Nephron (organoid): Measurements from ENCODE around the gene KIRREL3.

Experiments used
- H3K27ac Mint-ChIP-seq, 3 experiments: 2 replicates each; pipeline ENCODE4 v1.8.0; 2020; ENCODE audit warnings: mixed read lengths in 3 of 3, mild to moderate bottlenecking in 2 of 3, moderate library complexity in 1 of 3
- H3K27me3 Mint-ChIP-seq: 2 replicates; pipeline ENCODE4 v1.8.0; 2021; ENCODE audit warnings: low read depth, mild to moderate bottlenecking, moderate library complexity, mixed read lengths
- H3K36me3 Mint-ChIP-seq: 2 replicates; pipeline ENCODE4 v1.8.0; 2020; ENCODE audit warnings: low read depth, mixed read lengths
- H3K4me1 Mint-ChIP-seq: 2 replicates; pipeline ENCODE4 v1.8.0; 2020; ENCODE audit warnings: mixed read lengths
- H3K4me3 Mint-ChIP-seq, 3 experiments: 2 replicates each; pipeline ENCODE4 v1.8.0; 2020; ENCODE audit warnings: mild to moderate bottlenecking in 3 of 3, mixed read lengths in 3 of 3, moderate library complexity in 2 of 3
- H3K9me3 Mint-ChIP-seq: 2 replicates; pipeline ENCODE4 v1.8.0; 2020; ENCODE audit warnings: mixed read lengths
- TF ChIP-seq, protein P1 (sequence below), 3 experiments: fragments of 200-600 bp; sonication (generic); IDR thresholded peaks; one replicate each; pipeline ENCODE4 v1.5.0; 2021; ENCODE audit warnings: antibody characterized with exemption in 3 of 3; ENCODE audit not compliant: unreplicated experiment in 3 of 3

Gene KIRREL3

DNA sequence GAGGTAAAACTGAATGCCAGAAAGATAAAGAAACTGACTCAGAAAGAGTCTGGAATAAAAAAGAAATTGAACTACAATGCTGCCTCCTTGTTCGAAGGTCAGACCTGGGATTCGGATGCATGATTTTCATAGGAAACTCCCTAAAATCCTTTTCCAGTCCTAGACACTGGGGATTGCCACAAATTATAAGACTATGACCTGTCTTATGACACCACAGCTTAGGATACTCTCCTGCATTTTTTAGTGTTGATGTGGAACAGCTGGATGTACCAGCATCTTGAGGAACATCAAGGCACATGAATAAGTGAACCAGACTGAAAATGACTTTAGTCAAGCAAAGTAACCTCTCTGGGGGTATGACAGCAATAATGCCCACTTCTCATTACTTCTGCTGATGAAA, 9.0 kb downstream of the KIRREL3 start:
- Mint-ChIP-seq H3K4me3 (no peak overlapping the region), H3K4me1 (peaks cover 7% of the 10 kb centered on the region), H3K27ac (no peak overlapping the region), H3K36me3 (no peaks in the 10 kb centered on the region), H3K9me3 (no peaks in the 10 kb centered on the region), H3K27me3 (peaks cover 30% of the 10 kb centered on the region)
- TF ChIP-seq, protein P1, sequence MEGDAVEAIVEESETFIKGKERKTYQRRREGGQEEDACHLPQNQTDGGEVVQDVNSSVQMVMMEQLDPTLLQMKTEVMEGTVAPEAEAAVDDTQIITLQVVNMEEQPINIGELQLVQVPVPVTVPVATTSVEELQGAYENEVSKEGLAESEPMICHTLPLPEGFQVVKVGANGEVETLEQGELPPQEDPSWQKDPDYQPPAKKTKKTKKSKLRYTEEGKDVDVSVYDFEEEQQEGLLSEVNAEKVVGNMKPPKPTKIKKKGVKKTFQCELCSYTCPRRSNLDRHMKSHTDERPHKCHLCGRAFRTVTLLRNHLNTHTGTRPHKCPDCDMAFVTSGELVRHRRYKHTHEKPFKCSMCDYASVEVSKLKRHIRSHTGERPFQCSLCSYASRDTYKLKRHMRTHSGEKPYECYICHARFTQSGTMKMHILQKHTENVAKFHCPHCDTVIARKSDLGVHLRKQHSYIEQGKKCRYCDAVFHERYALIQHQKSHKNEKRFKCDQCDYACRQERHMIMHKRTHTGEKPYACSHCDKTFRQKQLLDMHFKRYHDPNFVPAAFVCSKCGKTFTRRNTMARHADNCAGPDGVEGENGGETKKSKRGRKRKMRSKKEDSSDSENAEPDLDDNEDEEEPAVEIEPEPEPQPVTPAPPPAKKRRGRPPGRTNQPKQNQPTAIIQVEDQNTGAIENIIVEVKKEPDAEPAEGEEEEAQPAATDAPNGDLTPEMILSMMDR (IDR thresholded peaks at IDR 0.05; ENCODE audit: unreplicated experiment in 3 of 3) = no peak

DNA sequence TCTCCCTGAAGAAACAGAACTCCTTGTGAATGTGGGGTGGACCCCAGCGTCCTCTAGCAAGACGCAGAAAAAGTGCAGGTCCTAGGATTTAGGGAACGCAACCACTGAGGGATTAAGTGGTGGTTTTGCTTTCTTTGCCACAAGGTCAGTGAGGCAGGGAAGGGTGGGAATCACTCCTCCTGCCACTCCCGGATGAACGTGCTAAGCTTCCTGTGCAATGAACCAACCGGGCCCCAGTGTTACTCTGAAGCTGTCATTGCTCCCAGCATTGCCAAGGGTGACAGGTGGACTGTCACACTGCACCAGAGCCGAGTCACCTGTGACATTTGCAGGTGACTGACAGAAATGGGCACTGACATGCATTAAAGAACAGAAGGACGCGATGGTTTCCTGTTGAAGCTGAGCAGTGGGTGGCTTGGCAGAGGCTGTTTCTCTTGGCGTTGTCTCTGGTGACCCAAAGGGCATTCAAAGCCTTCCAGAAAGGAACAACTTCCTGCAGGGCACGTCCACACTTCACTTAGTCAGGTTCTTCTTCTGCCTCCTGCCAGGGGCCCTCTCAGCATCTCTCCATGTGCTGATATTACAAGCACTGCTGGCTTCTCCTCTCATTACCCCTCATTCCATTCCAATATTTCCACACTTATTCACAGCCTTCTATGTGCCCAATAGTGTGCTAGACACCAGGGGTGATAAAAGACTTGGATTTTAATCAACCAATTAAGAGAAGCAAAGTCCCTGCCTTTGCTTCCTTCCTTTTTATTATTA, 9.7 kb downstream of the KIRREL3 start:
- H3K27ac Mint-ChIP-seq = peak overlapping the region in 1 of 3 experiments; percentile 43
- no peaks in the 10 kb centered on the region for H3K4me1 Mint-ChIP-seq
- no peaks in the 10 kb centered on the region for H3K36me3 Mint-ChIP-seq
- H3K9me3 Mint-ChIP-seq = no peaks in the 10 kb centered on the region
- H3K4me3 Mint-ChIP-seq = no peak overlapping the region
- TF ChIP-seq, protein P1 (IDR thresholded peaks at IDR 0.05; ENCODE audit: unreplicated experiment in 3 of 3) = peak in 2 of 3 experiments; percentile 10 to 18
- H3K27me3 Mint-ChIP-seq = peaks cover 30% of the 10 kb centered on the region

DNA sequence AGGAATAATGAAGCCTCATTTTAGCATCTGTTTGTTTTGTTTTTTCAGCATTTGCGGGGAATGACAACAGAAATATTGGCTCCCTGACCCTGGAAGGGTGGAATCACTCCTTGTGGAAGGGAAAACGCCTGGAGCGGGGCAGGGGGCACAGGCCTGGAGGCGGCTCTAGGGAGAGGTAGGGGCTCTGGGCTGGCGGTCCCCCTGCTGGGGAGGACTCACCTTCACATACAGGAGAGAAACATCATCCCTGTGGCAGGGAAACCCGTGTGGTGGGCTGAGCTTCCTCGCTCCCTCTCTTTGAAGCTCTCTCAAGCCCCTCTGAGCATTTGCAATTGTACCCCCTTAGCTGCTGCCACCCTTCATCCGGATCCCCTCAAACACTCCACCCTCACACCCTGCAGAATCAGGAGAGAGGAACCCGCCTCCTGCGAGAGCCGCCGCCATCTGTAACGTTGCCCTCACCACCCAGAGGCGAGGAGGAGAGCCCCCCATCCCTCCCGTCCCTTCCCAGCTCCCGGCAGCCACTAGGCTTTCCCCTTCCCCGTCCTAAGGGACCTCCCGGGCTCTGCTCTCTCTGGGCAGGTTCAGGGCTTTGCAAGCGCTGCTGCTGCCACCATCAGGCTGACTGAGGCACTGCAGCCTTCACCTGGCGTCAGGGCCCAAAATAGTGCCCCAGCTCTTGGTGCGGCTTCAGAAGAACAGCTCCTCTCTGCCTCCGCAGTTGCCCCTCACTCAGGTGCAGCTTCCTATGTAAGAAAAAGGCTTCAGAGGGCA, 10.4 kb downstream of the KIRREL3 start:
- Mint-ChIP-seq H3K27ac (peak overlapping the region in 1 of 3 experiments; percentile 43), H3K9me3 (no peaks in the 10 kb centered on the region), H3K27me3 (peaks cover 26% of the 10 kb centered on the region), H3K4me3 (peak overlapping the region in 2 of 3 experiments; percentile 6 to 24), H3K4me1 (no peaks in the 10 kb centered on the region), H3K36me3 (no peaks in the 10 kb centered on the region)
- TF ChIP-seq, protein P1 (IDR thresholded peaks at IDR 0.05; ENCODE audit: unreplicated experiment in 3 of 3) = peak; percentile 97 to 98 (median 97)

DNA sequence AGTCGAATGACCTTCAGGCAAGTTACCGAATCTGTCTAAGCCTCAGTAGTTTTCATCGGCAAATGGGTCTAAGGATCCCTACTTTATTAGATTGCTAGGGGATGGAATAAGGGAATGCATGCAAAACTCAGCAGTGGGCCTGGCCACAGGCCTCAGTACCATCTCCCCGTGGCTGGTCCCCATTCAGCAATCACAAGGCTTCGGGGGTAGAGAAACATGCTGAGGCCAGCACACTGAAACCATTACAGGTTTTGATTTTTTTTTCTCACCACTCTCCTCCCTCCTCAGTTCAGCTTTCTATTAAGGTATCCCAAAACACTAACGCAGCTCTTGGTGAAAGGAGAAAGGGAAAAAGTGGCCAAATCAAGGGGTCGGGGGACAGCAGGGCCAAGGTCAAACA, 11.9 kb downstream of the KIRREL3 start:
- TF ChIP-seq, protein P1 (IDR thresholded peaks at IDR 0.05; ENCODE audit: unreplicated experiment in 3 of 3) = no peak
- Mint-ChIP-seq H3K27me3 (peaks cover 21% of the 10 kb centered on the region), H3K27ac (no peak overlapping the region), H3K36me3 (no peaks in the 10 kb centered on the region), H3K4me1 (no peaks in the 10 kb centered on the region), H3K9me3 (no peaks in the 10 kb centered on the region), H3K4me3 (no peak overlapping the region)

DNA sequence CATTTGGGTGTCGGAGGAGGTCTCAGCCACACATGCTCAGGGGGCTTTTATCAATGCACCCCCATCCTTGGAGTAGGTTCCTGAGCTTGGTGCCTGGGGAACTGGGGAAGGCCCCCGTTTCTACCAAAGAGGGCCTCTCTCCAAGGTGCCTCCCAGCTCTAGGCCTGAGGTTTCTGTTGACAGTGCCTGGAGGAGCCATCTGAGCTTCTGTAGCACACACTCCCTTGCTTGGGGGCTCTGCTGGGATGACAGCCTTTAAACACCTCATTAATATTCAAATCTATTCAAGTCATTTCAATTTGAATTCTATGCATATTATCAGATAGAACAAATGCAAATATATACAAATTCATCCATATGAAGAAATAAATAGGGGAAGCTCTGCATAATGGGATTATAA, 18.9 kb downstream of the KIRREL3 start:
- no peak overlapping the region for H3K27ac Mint-ChIP-seq
- H3K27me3 Mint-ChIP-seq = peaks cover 15% of the 10 kb centered on the region
- H3K4me1 Mint-ChIP-seq = no peaks in the 10 kb centered on the region
- TF ChIP-seq, protein P1 (IDR thresholded peaks at IDR 0.05; ENCODE audit: unreplicated experiment in 3 of 3) = no peak
- H3K4me3 Mint-ChIP-seq = no peak overlapping the region
- H3K9me3 Mint-ChIP-seq = no peaks in the 10 kb centered on the region
- H3K36me3 Mint-ChIP-seq = no peaks in the 10 kb centered on the region
